CD1c-positive myeloid dendritic cell (primary cell): ENCODE data around the gene CLNK.

Experiments
- DNase-seq: peaks from one replicate; pipeline ENCODE4 v3.0.0-alpha.2; 2016; ENCODE audit errors: extremely low spot score

The CLNK gene

DNA sequence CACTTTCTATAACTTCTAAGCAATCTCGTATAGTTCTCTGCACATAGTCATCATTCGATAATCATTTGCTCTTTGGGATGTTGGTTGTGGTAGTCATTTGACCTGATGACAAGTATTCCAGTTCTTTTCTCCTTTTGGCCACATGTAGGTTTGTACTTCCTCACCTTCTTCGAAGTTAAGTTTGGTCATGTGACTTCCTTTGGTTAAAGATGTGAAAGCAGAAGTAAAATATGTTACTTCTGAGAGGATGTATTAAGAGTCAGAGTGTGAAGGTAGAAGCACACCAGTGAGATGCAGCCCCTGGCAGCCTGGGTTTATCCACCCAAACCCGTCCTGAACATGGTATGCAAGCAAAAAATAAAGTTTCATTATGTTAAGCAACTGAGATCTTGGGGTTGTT, 178.5 kb downstream of the CLNK start:
- no peak for DNase-seq

DNA sequence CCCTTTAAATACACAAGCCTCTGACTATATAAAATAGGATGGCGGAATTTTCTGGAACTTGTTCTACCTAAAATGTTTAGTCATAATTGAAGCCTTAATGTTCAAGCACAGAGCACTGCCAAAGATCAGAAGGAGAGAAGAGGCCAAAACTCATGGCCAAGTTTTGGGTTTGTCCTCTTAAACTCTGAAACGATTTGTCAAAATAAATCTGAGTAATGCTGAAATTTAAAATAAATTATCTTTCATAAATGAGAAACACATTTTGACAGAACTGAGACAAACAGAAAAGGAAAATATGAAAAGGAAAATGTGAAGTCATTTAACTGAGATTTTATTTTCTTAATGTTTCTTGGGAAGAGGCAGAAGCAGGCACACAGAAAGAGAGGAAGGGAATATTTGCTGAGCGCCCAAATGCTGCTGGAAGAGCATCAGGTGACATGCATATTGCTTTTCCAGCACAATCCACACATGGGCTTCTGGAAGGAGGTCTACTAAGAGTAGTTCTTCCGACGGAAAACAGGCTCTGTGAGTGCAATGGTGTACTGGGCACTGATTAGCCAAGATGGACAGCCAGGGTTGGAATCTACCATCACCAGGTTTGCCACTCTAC, 179.9 kb downstream of the CLNK start:
- DNase-seq, result no peak

DNA sequence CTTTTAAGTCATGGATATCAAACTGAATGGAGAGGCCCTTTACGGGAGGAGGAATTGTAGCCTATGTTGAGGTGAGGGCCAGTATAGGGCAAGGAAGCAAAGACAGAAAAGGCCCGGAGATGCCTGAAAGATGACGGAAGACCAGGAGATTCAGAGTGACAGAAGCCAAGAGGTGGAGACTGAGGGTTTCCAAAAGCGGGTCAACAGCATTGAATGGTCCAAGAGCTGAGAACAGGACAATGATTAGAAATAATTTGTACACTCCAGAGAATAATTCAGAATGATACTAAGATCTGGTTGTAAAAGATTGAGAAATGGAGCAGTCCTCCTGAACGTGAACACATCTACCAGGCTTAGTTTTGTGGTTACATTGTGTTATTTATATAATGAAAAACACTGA, 181.9 kb downstream of the CLNK start:
- no peak for DNase-seq

- DNase-seq, result no peak
These were observed 183.8 kb downstream of the CLNK start for GRCh38 chr4:10500776-10501175.

DNA sequence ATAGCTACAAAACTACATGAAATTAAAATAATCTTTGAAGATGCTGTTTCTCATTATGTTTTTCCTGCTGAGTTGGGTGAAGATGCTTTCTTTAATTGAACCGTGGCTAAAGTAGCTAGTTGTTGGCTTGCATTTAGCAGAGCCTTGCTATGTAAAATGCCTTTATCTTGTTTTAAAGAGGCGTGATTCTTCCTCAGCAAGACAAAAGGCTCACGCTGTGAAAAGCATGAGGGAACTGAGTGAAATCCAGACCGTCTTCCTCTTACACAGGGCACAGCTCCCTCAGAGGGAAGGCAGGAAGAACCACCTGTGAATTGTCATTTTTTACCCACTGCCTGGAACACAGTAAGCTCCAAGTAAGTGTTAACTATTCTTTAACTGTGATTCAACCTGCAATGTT, 188.4 kb downstream of the CLNK start:
- no peak for DNase-seq

GRCh38 chr4:10495651-10496050, 188.9 kb downstream of the CLNK start:
- no peak for DNase-seq

DNA sequence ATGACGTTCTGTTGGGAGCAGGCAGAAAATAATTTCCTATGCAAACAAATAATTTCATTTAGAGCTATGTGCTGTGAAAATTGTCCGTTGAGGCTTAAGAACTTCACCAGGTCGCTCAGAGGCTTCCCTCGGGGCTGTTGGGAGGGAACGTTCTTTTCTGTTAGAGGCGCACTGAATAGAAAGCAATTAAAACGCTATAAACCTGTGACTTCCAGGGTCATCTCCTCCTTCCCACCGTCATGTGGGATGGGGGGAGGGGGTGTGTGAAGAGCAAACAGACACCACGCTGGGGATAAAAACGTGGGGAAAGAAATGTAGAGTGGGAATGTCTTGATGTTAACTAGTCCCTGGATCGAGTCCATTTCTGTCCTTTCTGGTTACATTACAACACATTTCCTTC, 192.1 kb downstream of the CLNK start:
- no peak for DNase-seq

- no peak for DNase-seq
These were observed 193.2 kb downstream of the CLNK start for GRCh38 chr4:10491401-10491800.

GRCh38 chr4:10490996-10491395, 193.6 kb downstream of the CLNK start:
- DNase-seq, result no peak

DNA sequence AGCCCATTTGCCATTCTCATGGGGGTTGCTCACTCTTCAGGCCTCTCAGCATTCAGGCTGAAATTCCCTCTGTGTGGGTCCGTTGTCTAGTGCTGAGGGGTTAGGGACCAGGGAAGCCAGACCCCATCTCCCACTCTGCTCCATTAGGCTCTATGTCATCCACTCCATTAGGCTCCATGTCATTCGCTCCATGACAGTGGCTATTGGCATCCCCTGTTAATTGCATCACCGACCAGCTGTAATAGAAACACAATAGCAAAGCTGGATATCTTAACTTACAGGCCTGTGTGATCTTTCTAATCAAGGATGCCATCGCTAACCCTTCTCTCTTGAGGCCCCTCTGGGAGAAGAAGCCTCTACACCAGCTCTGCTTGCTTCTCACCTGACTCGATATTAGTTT, 201.7 kb downstream of the CLNK start:
- DNase-seq, result no peak

DNA sequence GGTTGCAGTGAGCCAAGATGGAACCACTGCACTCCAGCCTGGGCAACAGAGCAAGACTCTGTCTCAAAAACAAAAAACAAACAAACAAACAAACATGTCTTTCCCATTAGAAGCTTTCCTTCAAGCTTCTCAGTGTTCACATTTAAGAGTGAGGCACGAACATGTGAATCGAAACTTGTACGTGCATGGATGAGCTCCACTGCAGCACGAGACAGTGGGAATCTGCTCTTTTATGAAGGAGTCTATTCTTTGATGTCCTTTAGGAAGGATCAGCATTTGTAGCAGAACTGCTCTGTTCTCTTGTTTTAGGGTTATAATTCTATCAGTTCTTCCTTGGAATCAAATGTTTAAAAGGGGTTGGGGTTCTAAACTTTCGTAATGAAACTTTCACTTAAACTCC, 204.0 kb downstream of the CLNK start:
- DNase-seq, result no peak

DNA sequence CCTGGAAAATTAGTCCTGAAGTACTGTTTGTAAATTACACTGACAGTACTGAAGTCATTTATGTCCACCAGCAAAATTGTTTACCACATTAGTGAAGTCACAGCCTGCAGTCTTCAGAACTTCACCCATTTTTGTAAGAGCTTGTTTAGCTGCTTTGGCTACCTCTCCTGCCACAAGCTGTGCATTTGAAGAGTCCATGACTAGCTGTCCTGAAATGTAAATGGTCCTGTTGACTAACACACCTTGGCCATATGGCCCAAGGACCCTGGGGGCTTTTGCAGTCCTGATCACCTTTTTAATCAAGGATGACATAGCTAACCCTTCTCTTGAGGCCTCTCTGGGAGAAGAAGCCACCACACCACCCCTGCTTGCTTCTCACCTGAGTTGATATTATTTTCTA, 205.9 kb downstream of the CLNK start:
- no peak for DNase-seq

DNA sequence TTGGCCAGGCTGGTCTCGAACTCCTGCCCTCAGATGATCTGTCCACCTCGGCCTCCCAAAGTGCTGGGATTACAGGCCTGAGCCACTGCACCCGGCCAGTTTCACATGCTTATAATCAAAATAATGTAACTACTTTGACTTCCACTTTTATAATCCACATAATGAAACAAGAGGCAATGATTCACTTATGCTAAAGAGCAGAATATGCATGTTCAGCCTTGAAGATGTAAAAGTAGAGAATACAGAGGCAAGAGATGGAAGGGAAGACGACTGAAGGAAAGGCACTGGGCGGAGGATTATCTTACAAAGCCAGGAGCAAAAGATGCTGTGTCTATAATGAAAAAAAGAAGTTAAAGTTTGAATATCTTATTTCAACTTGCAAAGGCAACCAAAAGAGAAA, 214.1 kb downstream of the CLNK start:
- no peak for DNase-seq

DNA sequence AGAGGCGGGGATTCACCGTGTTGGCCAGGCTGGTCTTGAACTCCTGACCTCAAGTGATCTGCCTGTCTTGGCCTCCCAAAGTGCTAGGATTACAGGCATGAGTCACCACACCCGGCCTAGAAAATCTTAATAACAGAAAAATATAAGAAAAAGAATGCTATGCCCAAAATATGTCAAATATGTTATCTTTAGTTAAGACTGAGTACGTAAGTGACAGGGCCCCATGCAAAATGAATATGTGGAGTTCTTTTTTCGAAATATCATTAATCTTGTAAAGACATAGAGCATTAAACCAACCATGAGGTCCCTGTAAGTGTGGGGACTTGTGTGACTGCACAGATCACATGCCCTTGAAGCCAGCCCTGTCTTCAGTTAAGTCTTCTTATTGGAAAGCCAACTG, 218.4 kb downstream of the CLNK start:
- no peak for DNase-seq

GRCh38 chr4:10462876-10463275, 221.7 kb downstream of the CLNK start:
- no peak for DNase-seq

GRCh38 chr4:10461850-10462400, 222.6 kb downstream of the CLNK start:
- no peak for DNase-seq

DNA sequence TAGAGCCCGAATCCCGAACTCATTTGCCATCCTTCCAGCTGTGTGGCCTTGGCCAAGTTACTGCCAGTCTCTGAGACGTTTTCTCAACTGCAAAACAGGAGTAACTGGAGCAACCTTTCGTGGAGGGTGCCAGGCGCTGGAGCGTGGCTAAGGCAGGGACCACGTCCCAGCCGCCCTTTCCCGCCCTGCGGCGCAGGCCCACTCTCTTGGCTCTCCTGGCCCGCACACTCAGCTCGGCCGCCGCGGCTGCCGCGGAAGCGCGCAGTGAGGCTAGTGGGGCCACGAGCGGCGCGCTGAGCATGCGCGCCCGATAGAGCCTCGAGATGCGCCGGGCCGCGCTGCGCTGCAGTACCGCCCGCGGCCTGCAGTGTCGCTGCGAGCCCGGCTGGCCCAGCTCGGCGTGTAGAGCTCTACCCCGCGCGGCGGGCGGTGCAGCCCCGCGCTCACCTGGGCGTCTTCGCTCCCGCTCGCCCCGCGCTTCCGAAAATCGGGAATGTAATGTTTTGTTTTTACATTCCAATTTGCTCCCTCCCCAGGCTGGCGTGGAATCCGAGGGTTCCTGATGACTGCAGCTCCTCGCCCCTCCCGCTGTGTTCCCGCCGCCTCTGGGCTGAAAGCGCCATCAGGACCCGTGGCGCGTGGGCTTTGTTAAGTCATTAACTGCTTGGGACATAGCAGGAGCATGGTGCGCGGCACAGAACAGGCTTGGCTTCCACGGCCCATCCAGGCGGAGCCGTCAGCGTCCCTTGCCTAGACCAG, 223.3 kb downstream of the CLNK start:
- peak; percentile 89 for DNase-seq

DNA sequence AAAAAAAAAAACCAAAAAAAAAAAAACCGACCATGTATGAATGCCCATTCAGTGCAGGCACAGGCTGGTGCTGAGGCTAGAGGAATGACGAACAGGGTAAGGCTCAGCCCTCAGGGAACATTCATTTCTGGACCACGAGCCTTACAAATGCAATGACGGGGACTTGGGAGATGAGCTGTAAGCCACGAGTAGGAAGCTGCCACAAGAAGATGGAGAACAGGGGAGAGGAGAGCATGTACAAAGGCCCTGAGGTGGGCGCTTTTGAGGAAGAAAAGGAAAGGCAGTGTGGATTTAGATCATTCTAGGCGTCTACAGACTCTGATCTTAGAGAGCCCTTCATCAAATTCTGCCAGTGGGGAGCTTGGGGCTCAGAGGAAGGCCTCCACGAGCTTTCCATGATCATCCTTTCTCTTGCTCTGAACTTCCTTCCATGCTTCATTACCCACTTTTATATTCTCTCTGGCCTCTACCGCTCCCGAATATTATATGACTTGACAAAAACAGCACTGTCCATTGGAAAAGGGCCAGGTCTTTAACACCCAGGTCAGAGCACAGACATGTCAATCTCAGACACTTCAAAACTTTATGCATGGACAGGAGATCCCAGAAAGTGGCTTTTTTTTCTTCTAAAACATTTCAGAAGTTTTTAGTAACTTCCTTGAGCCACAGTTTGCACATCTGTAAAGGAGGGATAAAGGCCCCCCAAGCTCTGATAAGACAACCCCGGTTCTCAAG, 224.1 kb downstream of the CLNK start:
- DNase-seq, result no peak

DNA sequence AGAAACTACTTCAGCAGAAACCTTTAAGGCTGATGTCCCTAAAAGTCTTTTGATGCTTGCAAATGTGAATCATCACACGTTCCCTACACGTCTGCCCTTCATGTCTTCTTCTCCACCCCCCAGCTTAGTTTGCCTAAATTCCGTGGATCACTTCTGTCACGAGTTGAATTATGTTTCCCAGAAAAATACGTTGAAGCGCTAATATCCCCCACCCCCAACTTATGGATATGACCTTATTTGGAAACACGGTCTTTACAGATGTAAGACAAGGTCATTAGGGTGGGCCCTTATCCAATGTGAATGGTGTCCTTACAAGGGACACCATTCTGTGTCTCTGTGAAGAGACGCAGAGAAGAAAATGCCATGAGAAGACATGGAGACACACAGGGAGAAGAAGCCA, 225.3 kb downstream of the CLNK start:
- DNase-seq, result no peak

- no peak for DNase-seq
These were observed 226.4 kb downstream of the CLNK start for GRCh38 chr4:10458177-10458576.

DNA sequence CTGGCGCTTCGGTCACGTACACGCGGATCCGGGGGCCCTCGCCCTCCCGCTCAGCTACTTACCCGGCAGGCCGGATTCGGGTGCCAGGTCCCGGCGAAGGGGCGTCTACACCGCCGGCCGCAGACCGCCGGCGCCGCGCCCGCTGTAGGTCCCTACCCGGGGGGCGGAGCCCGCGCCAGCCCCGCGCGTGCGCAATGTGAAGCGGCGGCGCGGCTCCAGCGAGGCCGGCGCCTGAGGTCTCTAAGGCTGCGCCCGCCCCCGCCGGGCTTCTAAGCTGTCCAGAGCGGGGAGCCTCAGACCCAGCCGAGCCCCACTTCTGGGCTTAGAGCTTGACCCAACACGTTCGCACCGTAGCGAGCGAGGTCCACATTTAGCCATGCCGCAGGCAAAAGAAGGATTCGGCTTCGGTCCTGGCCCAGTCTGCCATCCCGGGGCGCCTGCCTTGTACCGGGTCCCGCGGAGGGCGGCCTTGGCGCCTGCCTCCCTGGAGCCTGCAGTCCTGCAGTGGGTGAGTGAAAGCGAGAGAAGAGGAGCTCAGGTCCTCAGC, 227.2 kb downstream of the CLNK start, which contains the start of gene ZNF518B:
TSS of gene ZNF518B (minus strand) at position 172 of the 547 bp plus-strand sequence. CDS start 11,098 bp downstream, outside the sequence.
- DNase-seq, result peak; percentile 88

DNA sequence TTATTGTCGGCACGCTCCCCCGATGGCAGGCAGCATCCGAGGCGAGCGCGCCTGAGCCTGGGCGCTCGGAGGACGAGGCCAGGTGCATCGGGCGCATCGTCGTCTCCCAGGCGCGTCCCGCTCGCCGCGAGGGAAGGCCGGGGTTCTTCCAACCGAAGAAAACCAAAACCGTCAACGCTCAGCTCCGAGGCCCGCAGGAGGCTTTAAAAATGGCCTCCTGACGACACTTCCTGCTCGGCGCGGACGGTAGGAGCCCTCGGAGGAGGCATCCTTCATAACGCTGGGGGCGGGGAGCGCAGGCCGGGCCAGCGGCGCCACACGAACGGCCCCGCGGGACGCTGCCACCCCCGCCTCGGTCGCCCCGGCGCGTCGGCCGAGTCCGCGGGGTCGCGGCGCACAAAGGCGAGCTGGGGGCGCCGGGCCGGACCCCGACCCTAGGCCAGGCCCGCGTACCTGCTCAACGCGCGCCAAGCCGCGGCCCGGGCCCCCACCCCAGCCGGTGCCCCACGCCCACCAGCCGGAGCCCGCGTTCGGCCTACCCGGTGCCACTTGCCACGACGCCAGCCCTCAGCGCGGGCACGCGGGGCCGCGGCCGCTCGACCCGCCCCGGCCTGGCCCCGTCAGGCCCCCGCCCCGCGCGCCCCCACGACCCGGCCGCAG, 227.8 kb downstream of the CLNK start:
- peak; percentile 61 for DNase-seq
